Activated CD8-positive, alpha-beta memory T cell treated with anti-CD3 and anti-CD28 coated beads, Interleukin-2, amount 50 U/mL, for 1 hour (primary cell): Measurements from ENCODE around the gene KMT2B.

Experiments
- DNase-seq: peaks from one replicate; pipeline ENCODE4 v3.0.0-alpha.2; 2020; ENCODE audit errors: extremely low read depth

Gene KMT2B

DNA sequence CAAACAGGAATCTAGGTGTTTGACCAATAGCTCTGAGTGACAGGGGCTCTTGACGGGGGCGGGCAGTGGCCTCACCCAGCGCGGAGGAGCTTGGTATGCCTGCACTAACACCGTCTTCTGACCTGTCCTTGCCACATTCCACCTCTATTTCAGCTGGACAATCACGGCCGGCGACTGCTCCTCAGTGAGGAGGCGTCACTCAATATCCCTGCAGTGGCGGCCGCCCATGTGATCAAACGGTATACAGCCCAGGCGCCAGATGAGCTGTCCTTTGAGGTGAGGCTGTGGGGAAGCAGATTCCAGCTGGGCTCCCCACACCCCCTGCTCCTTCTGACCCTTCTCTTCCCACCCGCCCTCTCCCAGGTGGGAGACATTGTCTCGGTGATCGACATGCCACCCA is 62.3 kb downstream of the KMT2B start:
- DNase-seq = no peak

DNA sequence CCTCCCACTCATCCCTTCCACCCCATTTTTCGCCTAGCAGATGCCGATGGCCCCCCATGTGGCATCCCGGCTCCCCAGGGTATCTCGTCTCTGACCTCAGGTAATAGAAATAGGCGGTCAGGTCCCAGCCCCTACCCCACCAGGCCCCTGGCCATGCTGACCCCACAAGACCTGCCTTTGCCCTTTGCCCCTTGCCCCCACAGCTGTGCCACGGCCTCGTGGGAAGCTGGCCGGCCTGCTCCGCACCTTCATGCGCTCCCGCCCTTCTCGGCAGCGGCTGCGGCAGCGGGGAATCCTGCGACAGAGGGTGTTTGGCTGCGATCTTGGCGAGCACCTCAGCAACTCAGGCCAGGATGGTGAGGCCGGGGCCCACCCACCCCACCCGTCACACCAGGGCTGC is 62.9 kb downstream of the KMT2B start:
- no peak for DNase-seq

DNA sequence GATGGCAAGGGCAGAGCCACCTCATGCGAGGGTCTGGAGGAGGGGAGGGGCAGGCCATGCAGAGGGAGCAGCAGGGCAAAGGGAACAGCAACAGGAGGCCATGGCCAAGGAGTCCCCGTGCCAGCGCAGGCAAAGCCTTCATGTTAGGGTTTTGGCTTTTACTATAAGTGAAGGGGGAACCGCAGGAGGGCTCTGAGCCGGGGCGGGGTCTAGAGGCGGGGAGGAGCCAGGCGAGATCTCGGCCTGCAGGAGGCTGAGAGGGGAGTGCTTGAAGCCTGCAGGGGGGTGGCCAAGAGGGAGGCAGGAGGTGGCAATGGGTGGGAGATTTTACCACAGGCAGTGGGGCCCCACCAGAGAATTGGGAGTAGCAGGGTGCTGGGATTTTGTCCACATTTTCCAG is 63.8 kb downstream of the KMT2B start:
- DNase-seq = no peak

DNA sequence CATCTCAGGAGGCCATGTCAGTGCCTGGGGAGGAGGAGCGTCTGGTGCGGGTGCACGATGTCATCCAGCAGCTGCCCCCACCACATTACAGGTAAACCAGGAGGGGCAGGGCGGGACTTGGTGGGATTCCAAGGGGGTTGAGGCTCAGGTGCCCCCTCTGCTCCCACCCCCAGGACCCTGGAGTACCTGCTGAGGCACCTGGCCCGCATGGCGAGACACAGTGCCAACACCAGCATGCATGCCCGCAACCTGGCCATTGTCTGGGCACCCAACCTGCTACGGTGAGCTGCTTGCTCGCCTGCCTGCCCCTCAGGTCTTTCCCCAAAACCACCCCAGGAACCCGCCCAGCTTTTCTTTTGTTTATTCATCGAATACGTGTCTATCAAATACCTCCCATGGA is 64.8 kb downstream of the KMT2B start:
- DNase-seq = no peak

DNA sequence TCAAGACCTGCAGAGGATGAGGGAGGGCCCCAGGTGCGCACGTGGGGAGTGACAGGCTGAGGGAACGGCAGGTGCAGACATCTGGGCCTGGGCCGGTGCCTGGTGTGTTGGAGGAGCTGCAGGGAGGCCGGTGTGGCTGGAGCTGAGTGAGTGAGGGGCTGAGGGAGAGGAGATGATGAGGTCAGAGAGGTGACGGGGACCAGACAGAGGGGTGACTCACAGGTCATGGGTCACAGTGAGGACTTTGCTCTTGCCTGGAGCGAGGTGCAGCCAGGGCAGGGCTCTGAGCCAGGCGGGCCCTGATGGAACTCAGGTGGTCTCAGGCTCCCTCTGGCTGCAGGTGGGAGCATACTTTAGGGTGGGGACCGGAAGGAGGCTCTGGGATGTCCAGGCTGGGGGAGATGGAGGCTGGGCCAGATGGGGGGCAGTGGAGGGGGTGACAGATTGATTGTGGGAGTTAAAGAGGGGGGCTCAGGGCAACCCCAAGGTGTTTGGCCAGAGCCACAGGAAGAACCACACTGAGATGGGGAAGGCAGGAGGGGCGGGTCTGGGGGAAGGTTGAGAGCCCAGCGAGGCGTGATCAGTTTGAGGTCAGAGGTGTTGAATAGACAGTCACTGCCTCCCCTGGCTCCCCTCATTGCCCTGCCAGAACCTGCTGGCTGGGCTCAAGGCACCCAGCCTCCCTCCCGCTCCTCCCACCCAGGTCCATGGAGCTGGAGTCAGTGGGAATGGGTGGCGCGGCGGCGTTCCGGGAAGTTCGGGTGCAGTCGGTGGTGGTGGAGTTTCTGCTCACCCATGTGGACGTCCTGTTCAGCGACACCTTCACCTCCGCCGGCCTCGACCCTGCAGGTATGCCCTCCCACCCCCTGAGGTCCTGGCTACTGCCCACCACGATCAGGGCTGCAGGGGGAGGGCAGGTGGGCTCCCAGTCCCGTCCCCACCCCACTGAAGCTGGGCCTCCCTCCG is 65.9 kb downstream of the KMT2B start:
- no peak for DNase-seq

DNA sequence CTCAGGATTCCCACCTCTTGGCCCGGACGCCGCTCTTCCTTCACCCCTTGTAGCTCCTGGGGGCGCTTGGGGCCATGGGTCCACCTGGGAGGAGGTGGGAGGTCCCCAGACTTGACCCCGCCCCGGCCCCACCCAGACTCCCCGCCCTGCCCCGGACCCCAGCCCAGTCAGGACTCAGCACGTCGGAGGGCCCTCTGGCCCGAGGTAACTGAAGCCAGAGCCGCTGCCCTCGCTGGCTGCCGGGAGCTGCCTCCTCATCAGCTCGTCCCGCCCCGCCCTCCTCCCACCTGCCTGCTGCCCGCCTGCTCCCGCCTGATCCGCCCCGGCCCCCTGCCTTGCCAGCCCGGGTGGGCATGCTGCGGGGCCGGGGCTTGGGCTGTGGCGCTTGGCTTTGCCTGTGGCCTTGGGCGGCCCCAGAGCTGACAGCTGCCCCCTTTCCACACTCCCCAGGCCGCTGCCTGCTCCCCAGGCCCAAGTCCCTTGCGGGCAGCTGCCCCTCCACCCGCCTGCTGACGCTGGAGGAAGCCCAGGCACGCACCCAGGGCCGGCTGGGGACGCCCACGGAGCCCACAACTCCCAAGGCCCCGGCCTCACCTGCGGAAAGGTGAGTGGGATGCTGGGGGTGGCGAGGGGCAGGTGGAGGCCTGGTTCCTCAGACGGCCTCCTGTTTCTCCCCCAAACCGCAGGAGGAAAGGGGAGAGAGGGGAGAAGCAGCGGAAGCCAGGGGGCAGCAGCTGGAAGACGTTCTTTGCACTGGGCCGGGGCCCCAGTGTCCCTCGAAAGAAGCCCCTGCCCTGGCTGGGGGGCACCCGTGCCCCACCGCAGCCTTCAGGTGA is 66.9 kb downstream of the KMT2B start:
- no peak for DNase-seq

DNA sequence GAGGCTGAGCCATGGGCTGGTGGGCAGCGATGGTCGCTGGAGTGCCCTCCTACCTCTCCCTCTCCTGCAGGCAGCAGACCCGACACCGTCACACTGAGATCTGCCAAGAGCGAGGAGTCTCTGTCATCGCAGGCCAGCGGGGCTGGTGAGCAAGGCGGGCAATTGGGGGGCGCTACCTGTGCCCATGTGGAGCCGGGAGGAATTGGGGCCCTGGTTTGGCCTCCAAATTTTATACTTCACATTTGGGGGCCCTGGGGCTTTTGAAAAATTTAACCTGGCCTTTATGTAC is 67.5 kb downstream of the KMT2B start:
- DNase-seq = no peak

DNA sequence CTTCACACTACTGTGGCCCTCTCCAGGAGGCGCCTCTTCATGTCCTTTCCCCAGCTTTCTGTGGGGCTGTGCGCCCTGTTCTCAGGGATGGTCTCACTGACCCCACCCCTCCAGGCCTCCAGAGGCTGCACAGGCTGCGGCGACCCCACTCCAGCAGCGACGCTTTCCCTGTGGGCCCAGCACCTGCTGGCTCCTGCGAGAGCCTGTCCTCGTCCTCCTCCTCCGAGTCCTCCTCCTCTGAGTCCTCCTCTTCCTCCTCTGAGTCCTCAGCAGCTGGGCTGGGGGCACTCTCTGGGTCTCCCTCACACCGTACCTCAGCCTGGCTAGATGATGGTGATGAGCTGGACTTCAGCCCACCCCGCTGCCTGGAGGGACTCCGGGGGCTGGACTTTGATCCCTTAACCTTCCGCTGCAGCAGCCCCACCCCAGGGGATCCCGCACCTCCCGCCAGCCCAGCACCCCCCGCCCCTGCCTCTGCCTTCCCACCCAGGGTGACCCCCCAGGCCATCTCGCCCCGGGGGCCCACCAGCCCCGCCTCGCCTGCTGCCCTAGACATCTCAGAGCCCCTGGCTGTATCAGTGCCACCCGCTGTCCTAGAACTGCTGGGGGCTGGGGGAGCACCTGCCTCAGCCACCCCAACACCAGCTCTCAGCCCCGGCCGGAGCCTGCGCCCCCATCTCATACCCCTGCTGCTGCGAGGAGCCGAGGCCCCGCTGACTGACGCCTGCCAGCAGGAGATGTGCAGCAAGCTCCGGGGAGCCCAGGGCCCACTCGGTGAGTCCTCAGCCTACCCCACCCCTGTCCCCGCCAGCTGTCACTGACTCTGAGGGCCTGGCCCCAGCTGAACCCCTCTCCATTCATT is 68.7 kb downstream of the KMT2B start:
- no peak for DNase-seq

DNA sequence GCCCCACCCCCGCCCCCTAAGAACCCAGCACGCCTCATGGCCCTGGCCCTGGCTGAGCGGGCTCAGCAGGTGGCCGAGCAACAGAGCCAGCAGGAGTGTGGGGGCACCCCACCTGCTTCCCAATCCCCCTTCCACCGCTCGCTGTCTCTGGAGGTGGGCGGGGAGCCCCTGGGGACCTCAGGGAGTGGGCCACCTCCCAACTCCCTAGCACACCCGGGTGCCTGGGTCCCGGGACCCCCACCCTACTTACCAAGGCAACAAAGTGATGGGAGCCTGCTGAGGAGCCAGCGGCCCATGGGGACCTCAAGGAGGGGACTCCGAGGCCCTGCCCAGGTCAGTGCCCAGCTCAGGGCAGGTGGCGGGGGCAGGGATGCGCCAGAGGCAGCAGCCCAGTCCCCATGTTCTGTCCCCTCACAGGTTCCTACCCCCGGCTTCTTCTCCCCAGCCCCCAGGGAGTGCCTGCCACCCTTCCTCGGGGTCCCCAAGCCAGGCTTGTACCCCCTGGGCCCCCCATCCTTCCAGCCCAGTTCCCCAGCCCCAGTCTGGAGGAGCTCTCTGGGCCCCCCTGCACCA is 69.5 kb downstream of the KMT2B start:
- DNase-seq = no peak
